Smooth muscle cell of the brain vasculature (primary cell): ENCODE measurements around the gene LSMEM2.
"Not testable (repeated sequence)": the region's sequence is repeated elsewhere in the genome, so short reads cannot be mapped to it uniquely, and the experiment has no call there.

Experiments
- DNase-seq: peaks from one replicate; pipeline ENCODE4 v3.0.0-alpha.2; 2012; ENCODE audit warnings: low read depth, low spot score

Gene LSMEM2

GRCh38 chr3:50278123-50278879 lies 586 bp upstream of the LSMEM2 start:
- DNase-seq = no peak

GRCh38 chr3:50279255-50280016 lies 549 bp downstream of the LSMEM2 start:
- DNase-seq = no peak

- not testable (repeated sequence) for DNase-seq
Observed at GRCh38 chr3:50284121-50284520, 5.2 kb downstream of the LSMEM2 start.

GRCh38 chr3:50286322-50287227 lies 7.7 kb downstream of the LSMEM2 start:
- no peak for DNase-seq

GRCh38 chr3:50287262-50287661 lies 8.4 kb downstream of the LSMEM2 start:
- DNase-seq = no peak

GRCh38 chr3:50288387-50289007 lies 9.6 kb downstream of the LSMEM2 start:
- DNase-seq = no peak

GRCh38 chr3:50289130-50289529 lies 10.2 kb downstream of the LSMEM2 start:
- DNase-seq = no peak

GRCh38 chr3:50290161-50290641 lies 11.3 kb downstream of the LSMEM2 start:
- DNase-seq = no peak

GRCh38 chr3:50292159-50293078 lies 13.5 kb downstream of the LSMEM2 start, which contains the start of gene IFRD2:
Gene IFRD2 (minus strand): TSS chr3:50292429. CDS start chr3:50292274, 155 bp downstream.
- peak; percentile 94 for DNase-seq

GRCh38 chr3:50293079-50293801 lies 14.4 kb downstream of the LSMEM2 start:
- no peak for DNase-seq

- no peak for DNase-seq
Observed at GRCh38 chr3:50294089-50294488, 15.2 kb downstream of the LSMEM2 start.

GRCh38 chr3:50294492-50295403 lies 15.9 kb downstream of the LSMEM2 start:
- no peak for DNase-seq

- DNase-seq = no peak
Observed at GRCh38 chr3:50295553-50296431, 16.9 kb downstream of the LSMEM2 start.

GRCh38 chr3:50296721-50297383 lies 18.0 kb downstream of the LSMEM2 start:
- DNase-seq = no peak

GRCh38 chr3:50297384-50297775 lies 18.5 kb downstream of the LSMEM2 start:
- DNase-seq = no peak

GRCh38 chr3:50297896-50298725 lies 19.2 kb downstream of the LSMEM2 start:
- no peak for DNase-seq
